Mucosa of descending colon (tissue), 3 donors: ENCODE measurements around the gene USP31. TPM values are rescaled to one million over a fixed set of nuclear protein-coding genes. Genes with fewer than 3 reads are reported as not detected.

Source experiments
- ATAC-seq: fragments of 200-7000 bp; cut with Tn5 transposase; one replicate; pipeline ENCODE4 v1.9.1; 2020; ENCODE audit warnings: mild to moderate bottlenecking, moderate library complexity
- DNase-seq, 3 donors: peaks; one replicate each; pipeline ENCODE4 v3.0.0-alpha.2; 2020
- H3K36me3 ChIP-seq: fragments of 200-600 bp; one replicate; pipeline ENCODE4 v1.8.0; 2021; ENCODE audit warnings: low read depth, mild to moderate bottlenecking
- H3K4me1 ChIP-seq: fragments of 200-600 bp; one replicate; pipeline ENCODE4 v1.8.0; 2021; ENCODE audit warnings: low read depth, mild to moderate bottlenecking
- H3K4me3 ChIP-seq: fragments of 200-600 bp; one replicate; pipeline ENCODE4 v1.8.0; 2021; ENCODE audit warnings: mild to moderate bottlenecking
- H3K9me3 ChIP-seq: fragments of 200-600 bp; one replicate; pipeline ENCODE4 v1.8.0; 2021; ENCODE audit warnings: mild to moderate bottlenecking
- CTCF ChIP-seq: fragments of 200-600 bp; IDR thresholded peaks from one replicate; pipeline ENCODE4 v1.8.0; 2022; ENCODE audit warnings: antibody characterized with exemption, mild to moderate bottlenecking
- intact Hi-C, 2 donors: fragments of 100-400 bp; cut with DNase I in 1 of 2; cut with micrococcal nuclease in 1 of 2; formaldehyde crosslinking; loops; one replicate each; pipeline versions ENCODE4 v1.11.0 to v1.11.1; 2022; cut with DNase I, micrococcal nuclease
- total RNA-seq, 3 donors: library from RNA; stranded (reverse); fragmentation: NEBNext Ultra II Directional in 2 of 3; extraction: Animal tissue kit (Norgen Biotek cat#: 25700) in 2 of 3; gene quantifications; one replicate each; pipeline versions ENCODE4 v1.2.1 to v1.2.4, GENCODE V29; 2021 to 2023
- donor health status: DM: no; HTN: no; CAD: no; lungs with moderate emphysema.
- donor health status: DM: no; HTN: no; CAD: no.
- donor health status: DM: no; HTN: yes; CAD: no.

USP31 gene
- total RNA-seq, 3 donors from 2014 or later, result 6.5 to 15.1 (median 7.7) TPM

GRCh38 chr16:23182679-23183542 lies 33.7 kb upstream of the USP31 start, which contains the start of gene SCNN1G:
Gene SCNN1G (plus strand): TSS chr16:23182745. CDS start chr16:23186272, 3,527 bp downstream.
- TF ChIP-seq CTCF, result no peak
- ATAC-seq (peak; percentile 55), DNase-seq (peak in 2 of 3 donors; percentile 17 to 55)
- intact Hi-C loops, result loop anchor here (1.0 to 2.0 kb wide), 2 partner anchors 251 to 252 kb away; no protein-coding TSS in a partner anchor
- Histone ChIP-seq H3K9me3 (no peaks in the 10 kb centered on the region), H3K36me3 (no peaks in the 10 kb centered on the region), H3K4me1 (peaks cover 13% of the 10 kb centered on the region), H3K4me3 (peak within 1 kb of the TSS; percentile 17)

DNA sequence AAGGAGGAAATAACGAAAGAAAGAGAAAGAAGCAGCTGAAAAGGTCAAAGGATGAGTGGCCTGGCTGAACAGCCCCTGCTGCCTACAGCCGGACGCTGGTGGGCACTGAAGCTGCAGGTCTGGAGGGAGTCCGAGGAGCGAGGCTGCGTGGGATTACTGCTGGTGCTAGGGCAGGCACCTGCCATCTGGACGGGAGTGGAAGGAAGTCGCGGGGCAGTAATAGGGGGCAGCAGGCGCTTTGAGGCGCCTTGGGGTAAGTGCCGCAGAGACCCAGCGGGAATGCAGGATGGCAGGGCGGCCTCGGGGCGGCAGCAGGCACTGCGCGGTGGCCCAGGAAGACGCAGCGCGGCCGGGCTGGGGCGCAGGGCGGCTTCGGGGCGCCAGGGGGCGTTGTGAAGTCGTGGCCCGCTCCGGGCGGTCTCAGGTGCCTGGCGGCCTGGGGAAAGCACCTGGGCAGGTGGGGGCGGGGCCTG lies 33.0 kb upstream of the USP31 start:
- Histone ChIP-seq H3K4me1 (peaks cover 13% of the 10 kb centered on the region), H3K4me3 (no peak overlapping the region), H3K9me3 (no peaks in the 10 kb centered on the region), H3K36me3 (no peaks in the 10 kb centered on the region)
- intact Hi-C loops, result loop anchor here (1.0 to 2.0 kb wide), 2 partner anchors 252 to 253 kb away; no protein-coding TSS in a partner anchor
- ATAC-seq, result peak; percentile 99
- TF ChIP-seq CTCF, result peak; percentile 98
- DNase-seq, result peak; percentile 89 to 97 (median 93)

DNA sequence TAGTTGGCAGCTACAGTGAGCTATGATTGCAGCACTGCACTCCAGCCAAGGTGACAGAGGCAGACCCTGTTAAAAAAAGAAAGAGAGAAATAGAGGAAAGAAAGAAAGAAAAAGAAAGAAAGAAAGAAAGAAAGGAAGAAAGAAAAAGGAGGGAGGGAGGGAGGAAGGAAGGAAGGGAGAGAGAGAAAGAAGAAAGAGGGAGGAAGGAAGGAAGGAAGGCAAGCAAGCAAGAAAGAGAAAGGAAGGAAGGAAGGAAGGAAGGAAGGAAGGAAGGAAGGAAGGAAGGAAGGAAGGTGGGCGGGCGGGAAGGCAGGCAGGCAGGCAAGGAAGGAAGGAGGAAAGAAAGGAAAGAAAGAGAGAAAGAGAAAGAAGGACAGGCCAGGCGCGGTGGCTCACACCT lies 32.3 kb upstream of the USP31 start:
- no peaks in the 10 kb centered on the region for H3K9me3 ChIP-seq
- intact Hi-C loops, result no loop called here
- DNase-seq (no peak), ATAC-seq (no peak)
- no peak overlapping the region for H3K4me3 ChIP-seq
- H3K4me1 ChIP-seq, result peaks cover 13% of the 10 kb centered on the region
- no peak for TF ChIP-seq CTCF
- no peaks in the 10 kb centered on the region for H3K36me3 ChIP-seq

- DNase-seq, result no peak
- ATAC-seq, result no peak
- Histone ChIP-seq H3K36me3 (no peaks in the 10 kb centered on the region), H3K4me3 (no peak overlapping the region), H3K4me1 (no peaks in the 10 kb centered on the region), H3K9me3 (no peaks in the 10 kb centered on the region)
- intact Hi-C loops, result no loop called here
- no peak for TF ChIP-seq CTCF
Measured at GRCh38 chr16:23175651-23176050, 26.4 kb upstream of the USP31 start.

GRCh38 chr16:23174622-23175021 lies 25.4 kb upstream of the USP31 start:
- no peaks in the 10 kb centered on the region for H3K36me3 ChIP-seq
- H3K4me1 ChIP-seq, result no peaks in the 10 kb centered on the region
- no peak for TF ChIP-seq CTCF
- intact Hi-C loops, result no loop called here
- ATAC-seq (no peak), DNase-seq (no peak)
- no peaks in the 10 kb centered on the region for H3K9me3 ChIP-seq
- H3K4me3 ChIP-seq, result no peak overlapping the region
